Measurements from ENCODE around the gene NCKAP1.
"Not testable (repeated sequence)": the region's sequence is repeated elsewhere in the genome, so short reads cannot be mapped to it uniquely, and the experiment has no call there.

NCKAP1 gene

GRCh38 chr2:182910965-182911364, 127.3 kb downstream of the NCKAP1 start:
- H3K9ac ChIP-seq (ENCODE audit: low read length): no peak overlapping the region
- H3K9me3 ChIP-seq (ENCODE audit: control insufficient read depth, low read length): no peaks in the 10 kb centered on the region
- no peak overlapping the region for H3K4me3 ChIP-seq (ENCODE audit: low read length)
- H3K27me3 ChIP-seq (ENCODE audit: control insufficient read depth, insufficient read depth, low read length): no peaks in the 10 kb centered on the region
- no peaks in the 10 kb centered on the region for H3K4me1 ChIP-seq (ENCODE audit: control insufficient read depth, insufficient read depth, low read length)
- peaks cover 7% of the 10 kb centered on the region for H3K36me3 ChIP-seq (ENCODE audit: control insufficient read depth, insufficient read depth, low read length)

- Histone ChIP-seq H3K9ac (ENCODE audit: low read length) (no peak overlapping the region), H3K9me3 (ENCODE audit: control insufficient read depth, low read length) (no peaks in the 10 kb centered on the region), H3K27me3 (ENCODE audit: control insufficient read depth, insufficient read depth, low read length) (no peaks in the 10 kb centered on the region), H3K4me3 (ENCODE audit: low read length) (no peak overlapping the region), H3K4me1 (ENCODE audit: control insufficient read depth, insufficient read depth, low read length) (no peaks in the 10 kb centered on the region), H3K36me3 (ENCODE audit: control insufficient read depth, insufficient read depth, low read length) (peaks cover 7% of the 10 kb centered on the region)
Measured at GRCh38 chr2:182907081-182907830, 131.0 kb downstream of the NCKAP1 start.

- no peaks in the 10 kb centered on the region for H3K27me3 ChIP-seq (ENCODE audit: control insufficient read depth, insufficient read depth, low read length)
- H3K9me3 ChIP-seq (ENCODE audit: control insufficient read depth, low read length): no peaks in the 10 kb centered on the region
- no peaks in the 10 kb centered on the region for H3K4me1 ChIP-seq (ENCODE audit: control insufficient read depth, insufficient read depth, low read length)
- peaks cover 7% of the 10 kb centered on the region for H3K36me3 ChIP-seq (ENCODE audit: control insufficient read depth, insufficient read depth, low read length)
- no peak overlapping the region for H3K4me3 ChIP-seq (ENCODE audit: low read length)
- H3K9ac ChIP-seq (ENCODE audit: low read length): no peak overlapping the region
Measured at GRCh38 chr2:182906454-182906853, 131.8 kb downstream of the NCKAP1 start.

GRCh38 chr2:182904844-182905243, 133.4 kb downstream of the NCKAP1 start:
- no peaks in the 10 kb centered on the region for H3K4me1 ChIP-seq (ENCODE audit: control insufficient read depth, insufficient read depth, low read length)
- no peak overlapping the region for H3K4me3 ChIP-seq (ENCODE audit: low read length)
- H3K27me3 ChIP-seq (ENCODE audit: control insufficient read depth, insufficient read depth, low read length): no peaks in the 10 kb centered on the region
- no peaks in the 10 kb centered on the region for H3K9me3 ChIP-seq (ENCODE audit: control insufficient read depth, low read length)
- peaks cover 4% of the 10 kb centered on the region for H3K36me3 ChIP-seq (ENCODE audit: control insufficient read depth, insufficient read depth, low read length)
- no peak overlapping the region for H3K9ac ChIP-seq (ENCODE audit: low read length)

DNA sequence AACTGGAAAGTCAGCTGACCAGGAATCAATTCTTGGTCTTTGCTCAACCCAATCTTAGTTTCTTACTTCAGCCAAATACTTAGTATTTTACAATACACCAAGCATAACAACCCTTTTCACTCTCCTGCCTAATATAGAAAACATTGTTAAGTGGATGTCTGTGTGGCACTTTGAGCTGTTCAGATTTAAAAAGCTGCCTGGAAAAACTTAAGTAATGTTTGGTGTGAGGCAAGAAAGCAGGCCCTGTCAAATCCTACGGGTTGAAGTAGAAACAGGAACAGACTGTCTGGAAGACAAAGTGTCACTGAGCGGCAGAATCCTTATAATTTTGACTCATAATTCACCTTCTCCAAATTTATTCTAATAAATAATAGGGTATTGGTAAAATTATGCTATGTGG, 134.7 kb downstream of the NCKAP1 start:
- no peaks in the 10 kb centered on the region for H3K9me3 ChIP-seq (ENCODE audit: control insufficient read depth, low read length)
- no peak overlapping the region for H3K9ac ChIP-seq (ENCODE audit: low read length)
- peaks cover 4% of the 10 kb centered on the region for H3K36me3 ChIP-seq (ENCODE audit: control insufficient read depth, insufficient read depth, low read length)
- no peaks in the 10 kb centered on the region for H3K4me1 ChIP-seq (ENCODE audit: control insufficient read depth, insufficient read depth, low read length)
- H3K27me3 ChIP-seq (ENCODE audit: control insufficient read depth, insufficient read depth, low read length): no peaks in the 10 kb centered on the region
- H3K4me3 ChIP-seq (ENCODE audit: low read length): no peak overlapping the region

DNA sequence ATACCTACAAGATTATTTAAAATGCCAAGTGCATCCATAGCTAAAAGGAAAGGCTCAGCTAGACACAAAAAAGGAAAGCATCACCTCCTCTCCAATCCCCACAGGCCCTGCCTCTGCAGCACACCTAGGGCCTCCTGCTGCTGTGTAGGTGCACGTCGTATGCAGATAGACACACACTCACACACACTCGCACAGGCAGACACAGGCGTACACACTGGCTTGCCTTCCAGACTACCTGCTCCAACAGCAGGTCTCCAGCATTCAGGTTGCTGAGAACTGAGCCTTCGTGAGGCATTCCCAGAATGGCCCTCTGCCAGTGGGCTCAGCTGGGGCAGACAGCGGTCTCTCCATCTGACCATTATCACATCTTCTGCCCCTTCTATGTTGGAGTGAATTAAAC, 136.5 kb downstream of the NCKAP1 start:
- no peak overlapping the region for H3K4me3 ChIP-seq (ENCODE audit: low read length)
- no peaks in the 10 kb centered on the region for H3K36me3 ChIP-seq (ENCODE audit: control insufficient read depth, insufficient read depth, low read length)
- no peaks in the 10 kb centered on the region for H3K9me3 ChIP-seq (ENCODE audit: control insufficient read depth, low read length)
- no peak overlapping the region for H3K9ac ChIP-seq (ENCODE audit: low read length)
- H3K4me1 ChIP-seq (ENCODE audit: control insufficient read depth, insufficient read depth, low read length): no peaks in the 10 kb centered on the region
- H3K27me3 ChIP-seq (ENCODE audit: control insufficient read depth, insufficient read depth, low read length): no peaks in the 10 kb centered on the region

DNA sequence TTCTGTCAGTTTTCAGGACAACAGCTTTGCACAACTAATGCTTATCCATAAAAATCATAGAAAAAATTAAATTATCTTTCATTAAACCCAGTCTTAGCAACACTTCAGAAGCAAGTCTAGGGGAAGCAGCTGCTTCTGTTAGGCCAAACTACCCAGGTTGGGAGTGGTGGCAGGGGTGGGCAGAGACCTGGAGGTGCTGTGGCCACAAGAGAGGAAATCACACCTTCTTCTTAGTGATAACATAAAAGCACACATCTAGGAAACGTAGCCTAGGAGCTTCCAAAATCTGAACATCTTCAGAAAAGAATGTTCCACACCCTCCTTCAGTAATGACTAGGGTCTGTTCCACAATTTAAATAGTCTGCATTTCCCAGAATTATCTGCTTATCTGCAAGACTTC, 139.5 kb downstream of the NCKAP1 start:
- Histone ChIP-seq H3K27me3 (ENCODE audit: control insufficient read depth, insufficient read depth, low read length) (no peaks in the 10 kb centered on the region), H3K4me1 (ENCODE audit: control insufficient read depth, insufficient read depth, low read length) (no peaks in the 10 kb centered on the region), H3K9me3 (ENCODE audit: control insufficient read depth, low read length) (no peaks in the 10 kb centered on the region), H3K4me3 (ENCODE audit: low read length) (no peak overlapping the region), H3K9ac (ENCODE audit: low read length) (no peak overlapping the region), H3K36me3 (ENCODE audit: control insufficient read depth, insufficient read depth, low read length) (no peaks in the 10 kb centered on the region)

- Histone ChIP-seq H3K27me3 (ENCODE audit: control insufficient read depth, insufficient read depth, low read length) (no peaks in the 10 kb centered on the region), H3K4me3 (ENCODE audit: low read length) (no peak overlapping the region), H3K4me1 (ENCODE audit: control insufficient read depth, insufficient read depth, low read length) (no peaks in the 10 kb centered on the region), H3K9ac (ENCODE audit: low read length) (no peak overlapping the region), H3K36me3 (ENCODE audit: control insufficient read depth, insufficient read depth, low read length) (no peaks in the 10 kb centered on the region), H3K9me3 (ENCODE audit: control insufficient read depth, low read length) (no peaks in the 10 kb centered on the region)
Measured at GRCh38 chr2:182897137-182897536, 141.1 kb downstream of the NCKAP1 start.

- no peaks in the 10 kb centered on the region for H3K9me3 ChIP-seq (ENCODE audit: control insufficient read depth, low read length)
- H3K4me3 ChIP-seq (ENCODE audit: low read length): no peak overlapping the region
- H3K9ac ChIP-seq (ENCODE audit: low read length): no peak overlapping the region
- H3K27me3 ChIP-seq (ENCODE audit: control insufficient read depth, insufficient read depth, low read length): no peaks in the 10 kb centered on the region
- H3K4me1 ChIP-seq (ENCODE audit: control insufficient read depth, insufficient read depth, low read length): peaks cover 4% of the 10 kb centered on the region
- no peaks in the 10 kb centered on the region for H3K36me3 ChIP-seq (ENCODE audit: control insufficient read depth, insufficient read depth, low read length)
Measured at GRCh38 chr2:182895798-182896197, 142.5 kb downstream of the NCKAP1 start.

GRCh38 chr2:182895169-182895568, 143.1 kb downstream of the NCKAP1 start:
- Histone ChIP-seq H3K4me3 (ENCODE audit: low read length) (no peak overlapping the region), H3K36me3 (ENCODE audit: control insufficient read depth, insufficient read depth, low read length) (no peaks in the 10 kb centered on the region), H3K9ac (ENCODE audit: low read length) (no peak overlapping the region), H3K27me3 (ENCODE audit: control insufficient read depth, insufficient read depth, low read length) (no peaks in the 10 kb centered on the region), H3K9me3 (ENCODE audit: control insufficient read depth, low read length) (no peaks in the 10 kb centered on the region), H3K4me1 (ENCODE audit: control insufficient read depth, insufficient read depth, low read length) (peaks cover 4% of the 10 kb centered on the region)

DNA sequence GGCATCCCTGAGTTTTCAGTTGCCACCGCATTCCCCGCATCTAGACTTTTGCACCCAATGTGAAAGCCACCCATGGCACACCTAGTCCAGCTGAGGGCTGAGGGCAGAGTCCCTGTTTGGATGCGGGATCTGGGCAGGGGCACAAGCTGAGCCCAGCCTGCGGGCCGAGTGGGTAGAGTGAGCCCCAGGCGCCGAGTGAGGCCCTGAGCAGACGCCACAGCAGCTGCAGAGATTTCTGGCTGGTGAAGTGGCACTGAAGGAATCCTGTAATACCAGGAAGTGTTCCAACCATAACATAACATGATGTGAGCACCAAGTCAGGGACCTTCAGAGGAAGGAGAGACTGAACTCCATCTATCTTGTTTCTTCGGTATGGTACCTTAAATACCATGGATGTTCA, 144.1 kb downstream of the NCKAP1 start:
- H3K4me1 ChIP-seq (ENCODE audit: control insufficient read depth, insufficient read depth, low read length): peaks cover 4% of the 10 kb centered on the region
- H3K9ac ChIP-seq (ENCODE audit: low read length): no peak overlapping the region
- H3K27me3 ChIP-seq (ENCODE audit: control insufficient read depth, insufficient read depth, low read length): no peaks in the 10 kb centered on the region
- H3K9me3 ChIP-seq (ENCODE audit: control insufficient read depth, low read length): no peaks in the 10 kb centered on the region
- H3K36me3 ChIP-seq (ENCODE audit: control insufficient read depth, insufficient read depth, low read length): no peaks in the 10 kb centered on the region
- no peak overlapping the region for H3K4me3 ChIP-seq (ENCODE audit: low read length)

DNA sequence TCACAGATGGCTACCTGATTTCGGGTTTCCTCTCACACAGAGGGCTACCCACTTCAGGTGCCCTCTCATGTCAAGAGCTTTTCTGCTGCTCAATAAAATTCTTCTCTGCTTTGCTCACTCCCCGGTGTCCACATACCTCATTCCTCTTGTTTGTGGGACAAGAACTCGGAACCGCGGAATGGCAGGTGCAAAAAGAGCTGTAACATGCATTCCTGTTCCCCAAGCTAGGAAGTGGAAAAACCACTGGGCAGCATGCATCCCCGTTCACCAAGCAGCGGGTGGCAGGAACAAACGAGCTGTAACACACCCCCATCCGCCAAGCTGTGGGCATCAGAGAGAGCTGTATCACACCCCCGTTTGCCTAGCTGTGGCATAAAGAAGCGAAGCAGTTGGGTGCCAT, 144.6 kb downstream of the NCKAP1 start:
- peaks cover 4% of the 10 kb centered on the region for H3K4me1 ChIP-seq (ENCODE audit: control insufficient read depth, insufficient read depth, low read length)
- no peak overlapping the region for H3K4me3 ChIP-seq (ENCODE audit: low read length)
- no peaks in the 10 kb centered on the region for H3K27me3 ChIP-seq (ENCODE audit: control insufficient read depth, insufficient read depth, low read length)
- no peaks in the 10 kb centered on the region for H3K36me3 ChIP-seq (ENCODE audit: control insufficient read depth, insufficient read depth, low read length)
- H3K9me3 ChIP-seq (ENCODE audit: control insufficient read depth, low read length): no peaks in the 10 kb centered on the region
- H3K9ac ChIP-seq (ENCODE audit: low read length): no peak overlapping the region

- H3K9me3 ChIP-seq (ENCODE audit: control insufficient read depth, low read length); H3K36me3 ChIP-seq (ENCODE audit: control insufficient read depth, insufficient read depth, low read length); H3K9ac ChIP-seq (ENCODE audit: low read length); H3K4me1 ChIP-seq (ENCODE audit: control insufficient read depth, insufficient read depth, low read length); H3K4me3 ChIP-seq (ENCODE audit: low read length); H3K27me3 ChIP-seq (ENCODE audit: control insufficient read depth, insufficient read depth, low read length): not testable (repeated sequence)
Measured at GRCh38 chr2:182893035-182893434, 145.2 kb downstream of the NCKAP1 start.

Measured in mucosa of stomach (tissue), 1 donor.